Omental fat pad (tissue), 4 donors: ENCODE results near the gene BPI. TPM values are rescaled to one million over a fixed set of nuclear protein-coding genes. Genes with fewer than 3 reads are reported as not detected.

Source experiments
- ATAC-seq: fragments of 150-250 bp; one replicate; pipeline ENCODE4 v1.9.1; 2016; ENCODE audit warnings: mild to moderate bottlenecking, moderate library complexity; ENCODE audit not compliant: low FRiP score
- DNase-seq: peaks from one replicate; pipeline ENCODE4 v3.0.0-alpha.2; 2019; ENCODE audit warnings: low spot score
- CTCF ChIP-seq, 3 donors: fragments of 450-650 bp; IDR thresholded peaks; one replicate each; pipeline ENCODE4 v1.5.1; 2016 to 2017; ENCODE audit warnings: antibody characterized with exemption in 3 of 3, mild to moderate bottlenecking in 3 of 3, moderate library complexity in 2 of 3
- total RNA-seq, 4 donors: library from RNA; depleted of rRNA; stranded (reverse); fragments of >200 nt; gene quantifications; one replicate each; pipeline ENCODE4 v1.1.0, GENCODE V29; 2016

BPI gene
- total RNA-seq, 4 donors from 2014 or later: 0.63 to 0.74 TPM; not detected in 2

- DNase-seq (no peak), ATAC-seq (no peak)
- TF ChIP-seq CTCF (IDR thresholded peaks at IDR 0.05): no peak
Measured at GRCh38 chr20:38321959-38322598, 18.1 kb downstream of the BPI start.

GRCh38 chr20:38324159-38324558 lies 20.2 kb downstream of the BPI start:
- no peak for TF ChIP-seq CTCF (IDR thresholded peaks at IDR 0.05)
- ATAC-seq (no peak), DNase-seq (no peak)

GRCh38 chr20:38325167-38325566 lies 21.2 kb downstream of the BPI start:
- ATAC-seq (no peak), DNase-seq (no peak)
- TF ChIP-seq CTCF (IDR thresholded peaks at IDR 0.05): no peak

GRCh38 chr20:38325905-38326304 lies 21.9 kb downstream of the BPI start:
- TF ChIP-seq CTCF (IDR thresholded peaks at IDR 0.05): no peak
- ATAC-seq (no peak), DNase-seq (no peak)

- no peak for TF ChIP-seq CTCF (IDR thresholded peaks at IDR 0.05)
- ATAC-seq (no peak), DNase-seq (no peak)
Measured at GRCh38 chr20:38326309-38326708, 22.4 kb downstream of the BPI start.

GRCh38 chr20:38330638-38331037 lies 26.7 kb downstream of the BPI start:
- DNase-seq: no peak
- no peak for TF ChIP-seq CTCF (IDR thresholded peaks at IDR 0.05)
- ATAC-seq: no peak

- DNase-seq (no peak), ATAC-seq (no peak)
- no peak for TF ChIP-seq CTCF (IDR thresholded peaks at IDR 0.05)
Measured at GRCh38 chr20:38331245-38331644, 27.3 kb downstream of the BPI start.
